Endothelial cell of umbilical vein (primary cell): ENCODE results near the gene RNF19B. TPM values are rescaled to one million over a fixed set of nuclear protein-coding genes. Genes with fewer than 3 reads are reported as not detected.

Experiments
- BruUV-seq: library from RNA; stranded (reverse); fragments of 400-500 nt; replicated peaks from 2 replicates; lab custom pipeline; 2021; lab: Mats Ljungman, UMichigan
- CTCF ChIA-PET: fragments of 300-600, 350-600 bp; sonication (Branson Sonifier 250); formaldehyde crosslinking; loops from one replicate; lab custom pipeline; 2021; ENCODE audit warnings: antibody characterized with exemption, inconsistent platforms; lab: Charles Lee
- POLR2A ChIA-PET: fragments of 300-600, 350-600 bp; sonication (Branson Sonifier 250); formaldehyde crosslinking; loops from one replicate; lab custom pipeline; 2021; ENCODE audit warnings: antibody characterized with exemption, inconsistent platforms; lab: Charles Lee
- DNase-seq: peaks from one replicate; pipeline ENCODE4 v3.0.0-alpha.2; 2011; ENCODE audit warnings: low read depth, low spot score
- FAIRE-seq: peaks from 2 replicates; lab custom pipeline; 2011; peaks lifted over from hg19 to GRCh38; lab: Jason Lieb, UNC
- H2AFZ ChIP-seq: 2 replicates; pipeline ENCODE4 v1.6.0; 2012; ENCODE audit warnings: low read depth, low read length, control low read depth, inconsistent platforms
- H3K27ac ChIP-seq: 2 replicates; pipeline ENCODE4 v1.5.1; 2011; ENCODE audit warnings: low read depth, mild to moderate bottlenecking, control low read depth, low read length, moderate library complexity; ENCODE audit not compliant: insufficient read depth
- H3K27me3 ChIP-seq, 2 experiments: 2 replicates each; pipeline versions ENCODE4 v1.6.0 to v1.6.1; 2011; ENCODE audit warnings: low read length in 2 of 2, mixed read lengths in 1 of 2; ENCODE audit not compliant: control insufficient read depth in 2 of 2, insufficient read depth in 2 of 2
- H3K36me3 ChIP-seq, 2 experiments: 2 replicates in 1 of 2; 3 replicates in 1 of 2; pipeline ENCODE4 v1.5.1; 2011; ENCODE audit warnings: low read length in 2 of 2, mild to moderate bottlenecking in 1 of 2, moderate library complexity in 1 of 2; ENCODE audit not compliant: control insufficient read depth in 2 of 2, insufficient read depth in 2 of 2; ENCODE audit errors: extremely low read depth in 1 of 2
- H3K4me1 ChIP-seq: 3 replicates; pipeline ENCODE4 v1.5.1; 2011; ENCODE audit warnings: mild to moderate bottlenecking, low read length; ENCODE audit not compliant: control insufficient read depth, insufficient read depth; ENCODE audit errors: extremely low read depth
- H3K4me2 ChIP-seq: 2 replicates; pipeline ENCODE4 v1.6.1; 2011; ENCODE audit warnings: low read length, control low read depth, mixed read lengths; ENCODE audit not compliant: insufficient read depth
- H3K4me3 ChIP-seq, 3 experiments: fragments of 200-600 bp in 1 of 3; sonication (generic), shearing (Covaris generic) in 1 of 3; replicated peaks in 1 of 3; 2 replicates each; pipeline ENCODE4 v1.5.1; 2011 to 2016; ENCODE audit warnings: control low read depth in 3 of 3, low read length in 3 of 3, mild to moderate bottlenecking in 2 of 3, inconsistent platforms in 1 of 3, low read depth in 1 of 3, moderate library complexity in 1 of 3; ENCODE audit not compliant: insufficient read depth in 1 of 3
- H3K79me2 ChIP-seq: 2 replicates; pipeline ENCODE4 v1.6.0; 2012; ENCODE audit warnings: low read length, inconsistent platforms; ENCODE audit not compliant: control insufficient read depth, insufficient read depth
- H3K9ac ChIP-seq: replicated peaks from 2 replicates; pipeline ENCODE3; 2011; ENCODE audit warnings: low read length, control low read depth; ENCODE audit not compliant: insufficient read depth; ENCODE audit errors: extremely low read depth
- H3K9me1 ChIP-seq: replicated peaks from 3 replicates; pipeline ENCODE4 v1.6.0; 2011; ENCODE audit warnings: mild to moderate bottlenecking, low read length; ENCODE audit not compliant: control insufficient read depth, insufficient read depth; ENCODE audit errors: extremely low read depth
- H3K9me3 ChIP-seq: replicated peaks from 2 replicates; pipeline ENCODE4 v1.5.1; 2012; ENCODE audit warnings: low read length, inconsistent platforms; ENCODE audit not compliant: control insufficient read depth, insufficient read depth
- H4K20me1 ChIP-seq: replicated peaks from 2 replicates; pipeline ENCODE3; 2011; ENCODE audit warnings: mild to moderate bottlenecking, low read length; ENCODE audit not compliant: control insufficient read depth, insufficient read depth; ENCODE audit errors: extremely low read depth
- EZH2 ChIP-seq: IDR thresholded peaks from 2 replicates; pipeline ENCODE4 v1.6.1; 2012; ENCODE audit warnings: borderline replicate concordance, low read depth, mild to moderate bottlenecking, moderate library complexity, low read length, inconsistent platforms; ENCODE audit not compliant: severe bottlenecking
- FOS ChIP-seq: IDR thresholded peaks from 2 replicates; pipeline ENCODE4 v1.6.1; 2011; ENCODE audit warnings: mild to moderate bottlenecking, low read length, moderate library complexity, borderline replicate concordance; ENCODE audit not compliant: insufficient read depth
- GATA2 ChIP-seq: IDR thresholded peaks from 2 replicates; pipeline ENCODE4 v1.7.0; 2011; ENCODE audit warnings: low read depth, mild to moderate bottlenecking, moderate library complexity, mixed read lengths, low read length; ENCODE audit not compliant: insufficient read length, insufficient read depth
- JUN ChIP-seq: IDR thresholded peaks from 2 replicates; pipeline ENCODE4 v1.6.1; 2011; ENCODE audit warnings: borderline replicate concordance, low read depth; ENCODE audit not compliant: insufficient read length, insufficient read depth
- MYC ChIP-seq: IDR thresholded peaks from one replicate; pipeline ENCODE4 v1.6.1; 2011; ENCODE audit warnings: mild to moderate bottlenecking, low read depth, low read length
- POLR2A ChIP-seq: IDR thresholded peaks from 2 replicates; pipeline ENCODE4 v1.6.1; 2012; ENCODE audit warnings: low read depth, mild to moderate bottlenecking, control low read depth, low read length
- POLR2AphosphoS5 ChIP-seq: IDR thresholded peaks from 2 replicates; pipeline ENCODE4 v1.6.1; 2012; ENCODE audit warnings: low read depth, mild to moderate bottlenecking, control low read depth, low read length, moderate library complexity; ENCODE audit not compliant: insufficient read depth
- dilution Hi-C: fragments of 300-500 bp; cut with MboI; formaldehyde crosslinking; loops from one replicate; pipeline ENCODE4 v1.15.0; 2019; ENCODE audit warnings: low sequenced_read_pairs; ENCODE audit not compliant: extremely low pct_ligation_motif_present
- intact Hi-C: fragments of 100-400 bp; cut with micrococcal nuclease; formaldehyde crosslinking; loops from one replicate; pipeline ENCODE4 v1.10.0; 2022
- polyA plus RNA-seq, 4 experiments: library from polyadenylated mRNA; depleted of rRNA in 3 of 4; stranded (reverse) in 3 of 4; unstranded in 1 of 4; fragments of >200 nt; gene quantifications; 2 replicates each; pipeline versions ENCODE4 v1.2.1 to v1.2.3, GENCODE V29; 2011 to 2012; ENCODE audit warnings: missing spikeins in 1 of 4
- total RNA-seq: library from RNA; stranded (reverse); gene quantifications from 2 replicates; pipeline ENCODE4 v1.2.3, GENCODE V29; 2021
- TF ChIP-seq, protein P1 (sequence below), 2 donors: IDR thresholded peaks; 1 replicate in 1 of 2; 2 replicates in 1 of 2; pipeline ENCODE4 v1.5.1; 2011; ENCODE audit warnings: low read length in 2 of 2, mild to moderate bottlenecking in 2 of 2, moderate library complexity in 2 of 2, control low read depth in 1 of 2, inconsistent platforms in 1 of 2, low read depth in 1 of 2; ENCODE audit not compliant: insufficient read depth in 1 of 2; ENCODE audit errors: extremely low read depth in 1 of 2
- TF ChIP-seq, protein P2 (sequence below): IDR thresholded peaks from 2 replicates; pipeline ENCODE4 v1.6.1; 2011; ENCODE audit not compliant: insufficient read depth, insufficient read length

Gene RNF19B
- total and polyA plus RNA-seq, 2 donors (not counting 3 experiments of a cell fraction or from before 2014, with no cell fraction given), result 19.2 to 25.6 TPM

DNA sequence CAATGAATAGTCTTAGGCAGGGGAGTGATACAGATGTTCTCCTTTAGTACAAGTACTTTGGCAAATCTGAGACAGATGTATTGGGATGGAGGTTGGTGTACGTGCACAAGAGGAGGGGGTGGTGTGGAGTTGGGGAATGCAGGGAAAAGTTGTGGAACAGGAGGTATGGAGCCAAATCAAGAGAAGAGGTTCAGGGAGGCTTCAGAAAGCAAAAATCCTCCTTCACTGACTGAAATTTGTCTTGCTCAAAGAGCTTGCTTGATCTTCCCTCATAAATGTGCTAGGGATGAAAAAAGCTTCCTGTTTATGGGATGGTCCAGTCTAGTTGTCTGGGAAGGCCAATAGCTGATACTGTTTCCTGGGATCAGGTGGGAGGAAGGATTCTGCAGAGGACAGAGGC is 5.8 kb downstream of the RNF19B start:
- no TSS peak for BruUV-seq
- no peaks in the 10 kb centered on the region for H4K20me1 ChIP-seq
- no peak overlapping the region for H2AFZ ChIP-seq
- FAIRE-seq (no peak), DNase-seq (no peak)
- CTCF ChIA-PET, result interaction anchor here (0.7 to 7.1 kb wide), 3 partner anchors 24 to 48 kb away, joined by 3 to 50 read pairs (median 3); no protein-coding TSS in a partner anchor
- H3K79me2 ChIP-seq, result peaks cover 91% of the 10 kb centered on the region
- dilution Hi-C loops, result no loop called here
- POLR2A ChIA-PET, result no interaction called here
- TF ChIP-seq, protein P1, sequence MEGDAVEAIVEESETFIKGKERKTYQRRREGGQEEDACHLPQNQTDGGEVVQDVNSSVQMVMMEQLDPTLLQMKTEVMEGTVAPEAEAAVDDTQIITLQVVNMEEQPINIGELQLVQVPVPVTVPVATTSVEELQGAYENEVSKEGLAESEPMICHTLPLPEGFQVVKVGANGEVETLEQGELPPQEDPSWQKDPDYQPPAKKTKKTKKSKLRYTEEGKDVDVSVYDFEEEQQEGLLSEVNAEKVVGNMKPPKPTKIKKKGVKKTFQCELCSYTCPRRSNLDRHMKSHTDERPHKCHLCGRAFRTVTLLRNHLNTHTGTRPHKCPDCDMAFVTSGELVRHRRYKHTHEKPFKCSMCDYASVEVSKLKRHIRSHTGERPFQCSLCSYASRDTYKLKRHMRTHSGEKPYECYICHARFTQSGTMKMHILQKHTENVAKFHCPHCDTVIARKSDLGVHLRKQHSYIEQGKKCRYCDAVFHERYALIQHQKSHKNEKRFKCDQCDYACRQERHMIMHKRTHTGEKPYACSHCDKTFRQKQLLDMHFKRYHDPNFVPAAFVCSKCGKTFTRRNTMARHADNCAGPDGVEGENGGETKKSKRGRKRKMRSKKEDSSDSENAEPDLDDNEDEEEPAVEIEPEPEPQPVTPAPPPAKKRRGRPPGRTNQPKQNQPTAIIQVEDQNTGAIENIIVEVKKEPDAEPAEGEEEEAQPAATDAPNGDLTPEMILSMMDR (IDR thresholded peaks at IDR 0.05; ENCODE audit: extremely low read depth in 1 of 2, insufficient read depth in 1 of 2, low read depth in 1 of 2, low read length in 2 of 2), result no peak
- TF ChIP-seq MYC (no peak), POLR2AphosphoS5 (no peak), FOS (no peak), GATA2 (no peak), POLR2A (no peak), EZH2 (no peak), JUN (no peak)
- TF ChIP-seq, protein P2, sequence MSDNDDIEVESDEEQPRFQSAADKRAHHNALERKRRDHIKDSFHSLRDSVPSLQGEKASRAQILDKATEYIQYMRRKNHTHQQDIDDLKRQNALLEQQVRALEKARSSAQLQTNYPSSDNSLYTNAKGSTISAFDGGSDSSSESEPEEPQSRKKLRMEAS, result no peak
- no peaks in the 10 kb centered on the region for H3K9me1 ChIP-seq
- H3K4me2 ChIP-seq, result no peak overlapping the region
- H3K9me3 ChIP-seq, result no peaks in the 10 kb centered on the region
- H3K9ac ChIP-seq, result no peak overlapping the region
- H3K27me3 ChIP-seq, result no peaks in the 10 kb centered on the region
- H3K27ac ChIP-seq, result no peak overlapping the region
- H3K36me3 ChIP-seq, result no peaks in the 10 kb centered on the region
- H3K4me1 ChIP-seq, result peaks cover 24% of the 10 kb centered on the region
- no peak overlapping the region for H3K4me3 ChIP-seq
- intact Hi-C loops, result no loop called here
